ENCODE measurements around the gene UBAC2. TPM values are rescaled to one million over a fixed set of nuclear protein-coding genes. Genes with fewer than 3 reads are reported as not detected.

Gene UBAC2
- total RNA-seq, 1 donor from 2014 or later = 36.3 TPM

DNA sequence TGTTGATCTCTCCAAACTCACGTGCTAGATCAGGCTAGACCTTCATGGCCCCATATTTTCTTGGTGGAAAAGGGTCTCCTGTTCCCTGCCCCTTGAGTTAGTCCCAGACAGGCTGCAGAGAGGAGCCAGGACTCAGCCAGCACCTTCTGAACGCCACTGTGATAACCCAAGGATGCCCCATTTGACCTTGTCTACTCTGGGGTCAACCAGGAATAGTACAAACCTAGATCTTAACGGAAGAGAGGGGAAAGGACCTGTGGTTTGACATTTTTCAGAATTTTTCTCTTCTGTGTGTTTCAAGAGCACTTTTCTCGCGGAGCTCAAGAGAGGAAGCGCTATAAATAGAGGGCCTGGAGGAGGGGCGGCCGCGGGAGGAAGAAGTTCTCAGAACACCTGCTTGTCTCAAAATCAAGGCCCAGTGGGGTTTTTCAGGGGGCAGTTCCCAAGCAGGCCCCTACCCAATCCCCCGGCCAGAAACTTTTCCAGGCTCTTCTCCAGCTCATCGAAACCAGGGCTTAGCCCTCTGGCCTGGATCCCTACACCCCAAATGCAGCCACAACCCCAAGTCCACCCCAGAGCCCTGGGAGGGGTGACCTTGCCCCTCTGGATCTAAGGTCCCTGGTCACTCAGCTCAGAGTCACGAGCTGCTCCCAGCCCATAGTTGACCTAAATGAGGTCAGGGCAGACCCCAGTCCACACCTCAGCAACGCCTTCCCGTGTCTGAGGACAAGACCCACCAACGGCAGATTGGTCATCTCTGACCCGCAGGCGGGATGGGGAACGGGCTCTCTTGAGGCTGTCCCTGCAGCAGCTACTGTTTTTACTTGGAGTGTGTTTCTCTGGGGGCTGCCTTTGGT lies 225.1 kb downstream of the UBAC2 start:
- ATAC-seq (peak; percentile 34), DNase-seq (peak; percentile 58)
- intact Hi-C loops (cut with micrococcal nuclease) = no loop called here

DNA sequence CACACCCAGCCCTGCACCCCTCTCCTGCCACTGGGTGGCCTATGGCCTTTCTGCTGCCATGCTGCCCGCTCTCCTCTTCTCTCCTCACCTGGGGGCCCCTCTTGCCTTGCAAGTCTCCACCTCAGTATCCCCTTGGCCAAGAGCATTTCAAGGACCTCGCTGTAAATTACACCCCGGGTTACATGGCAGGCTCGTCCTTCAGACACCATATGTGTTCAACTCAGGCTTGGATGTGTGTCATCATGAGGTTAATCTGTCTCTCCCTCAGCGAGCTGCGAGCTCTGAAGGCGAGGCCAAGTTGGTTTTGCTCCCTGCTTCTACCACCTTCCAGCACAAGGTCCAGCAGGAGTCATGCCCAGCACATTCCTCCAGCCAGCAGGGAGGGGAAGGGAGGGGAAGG lies 225.8 kb downstream of the UBAC2 start:
- ATAC-seq (no peak), DNase-seq (no peak)
- intact Hi-C loops (cut with micrococcal nuclease) = no loop called here

DNA sequence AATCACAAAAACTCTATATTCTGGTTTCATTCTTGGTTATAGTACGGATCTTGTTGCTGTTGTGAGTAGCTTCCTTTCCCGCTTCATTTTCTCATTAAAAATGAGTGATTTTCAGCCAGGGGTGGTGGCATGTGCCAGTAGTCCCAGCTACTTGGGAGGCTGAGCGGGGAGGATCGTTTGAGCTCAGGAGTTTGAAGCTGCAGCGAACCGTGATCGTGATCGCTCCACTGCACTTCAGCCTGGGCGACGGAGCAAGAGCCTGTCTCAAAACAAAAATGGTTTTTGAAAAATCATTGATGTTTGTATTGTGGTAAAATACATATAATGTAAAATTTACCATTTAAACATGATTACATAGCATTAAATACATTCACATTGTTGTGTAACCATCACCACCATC lies 229.0 kb downstream of the UBAC2 start:
- ATAC-seq (no peak), DNase-seq (no peak)
- intact Hi-C loops (cut with micrococcal nuclease) = loop anchor here (10.0 kb wide), 1 partner anchor 155 kb away; no protein-coding TSS in a partner anchor

DNA sequence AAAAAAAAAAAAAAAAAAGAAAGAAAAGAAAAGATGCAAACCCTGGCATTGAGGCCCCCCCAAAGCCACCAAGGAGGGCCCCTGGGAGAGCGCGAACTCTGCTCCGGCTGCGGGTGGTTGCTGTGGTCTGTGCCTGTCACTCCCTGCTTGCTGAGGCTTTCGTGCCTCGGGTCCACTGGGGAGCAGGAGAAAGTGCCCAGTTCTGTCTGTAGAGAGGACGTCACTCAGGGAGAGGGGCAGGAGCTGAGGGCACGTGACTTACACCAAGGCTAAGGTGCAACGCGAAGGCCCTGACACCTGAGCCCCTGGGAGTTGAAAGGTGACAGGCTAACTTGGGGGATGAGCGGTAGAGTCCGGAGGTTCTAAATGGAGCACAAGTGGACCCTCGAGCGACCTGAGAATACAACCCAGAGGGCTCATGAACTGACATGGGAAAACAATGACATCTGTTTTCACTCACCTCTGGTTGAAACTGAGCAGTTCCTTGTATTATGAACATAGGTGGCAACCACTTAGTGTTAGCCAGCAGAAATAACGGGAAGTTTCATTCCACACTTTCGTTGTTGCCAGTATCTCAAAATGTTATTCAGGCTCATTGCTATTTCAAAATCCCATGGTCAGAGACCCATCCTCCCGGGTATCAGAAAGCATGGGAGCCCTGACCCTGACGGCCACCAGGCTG lies 231.4 kb downstream of the UBAC2 start:
- no peak for ATAC-seq
- DNase-seq = no peak
- intact Hi-C loops (cut with micrococcal nuclease) = loop anchor here (10.0 kb wide), 1 partner anchor 157 kb away; no protein-coding TSS in a partner anchor

DNA sequence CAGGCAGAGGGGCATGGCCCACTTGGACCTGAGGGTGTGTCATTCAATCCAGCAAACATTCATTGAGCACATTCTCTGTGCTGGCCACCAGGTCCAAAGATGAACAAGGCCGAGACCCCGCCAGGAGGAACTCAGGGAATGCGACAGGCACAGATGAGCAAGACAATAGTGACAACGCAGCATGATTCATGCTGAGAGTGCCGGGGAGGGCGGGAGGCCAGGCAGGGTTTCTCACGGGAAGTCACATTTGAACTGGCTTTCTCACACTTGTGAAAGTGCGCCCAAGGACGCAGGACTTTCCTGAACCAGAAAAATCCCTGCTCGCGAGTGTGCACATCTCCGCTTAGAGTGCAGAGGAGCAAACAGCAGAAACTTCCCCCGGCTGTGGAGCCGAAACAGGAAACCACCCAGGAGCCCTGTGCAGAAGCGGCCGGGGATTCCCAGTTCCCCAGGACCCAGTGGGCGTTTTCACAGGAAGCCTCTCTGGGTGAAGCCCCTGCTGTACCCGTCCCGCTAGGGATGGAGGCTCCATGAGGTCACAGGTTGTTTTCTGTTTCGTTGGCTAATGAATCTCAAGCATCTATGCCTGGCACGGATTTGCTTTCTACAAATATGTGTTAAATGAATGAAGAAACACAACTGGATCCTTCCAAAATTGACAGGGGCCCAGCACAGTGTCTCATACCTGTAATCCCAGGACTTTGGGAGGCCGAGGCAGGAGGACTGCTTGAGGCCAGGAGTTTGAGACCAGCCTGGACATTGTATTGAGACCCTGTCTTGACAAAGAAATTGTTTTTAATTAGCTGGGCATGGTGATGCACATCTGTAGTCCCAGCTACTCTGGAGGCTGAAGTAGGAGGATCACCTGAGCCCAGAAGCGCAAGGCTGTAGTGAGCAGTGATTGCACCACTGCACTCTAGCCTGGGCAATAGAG lies 232.2 kb downstream of the UBAC2 start:
- ATAC-seq (peak; percentile 72), DNase-seq (peak; percentile 76)
- intact Hi-C loops (cut with micrococcal nuclease) = loop anchor here (10.0 kb wide), 1 partner anchor 158 kb away; no protein-coding TSS in a partner anchor

DNA sequence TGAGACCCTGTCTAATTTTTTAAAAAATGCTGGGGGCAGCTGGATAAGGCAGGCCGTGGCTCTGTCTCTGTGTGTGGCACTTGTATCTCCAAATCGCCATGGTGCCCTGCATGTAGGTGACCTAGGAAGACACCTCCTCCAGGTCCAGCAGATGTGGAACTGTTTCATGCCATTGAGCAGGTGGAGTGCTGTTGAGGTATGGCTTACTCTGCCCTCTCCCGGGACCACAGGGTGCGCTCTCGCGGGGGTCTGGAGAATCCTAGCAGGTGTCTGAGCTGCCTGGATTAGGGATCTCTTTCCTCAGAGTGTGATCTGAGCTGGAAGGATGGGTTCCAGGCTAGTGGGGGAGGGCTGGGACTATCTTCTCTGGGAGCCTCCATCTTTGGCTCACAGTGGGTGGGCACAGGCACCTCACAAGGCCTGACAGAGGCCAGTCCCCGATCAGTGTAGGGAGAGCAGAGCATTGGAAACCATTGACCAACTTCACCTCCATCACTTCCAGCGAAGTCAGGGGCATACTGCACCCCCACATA lies 233.0 kb downstream of the UBAC2 start:
- no peak for ATAC-seq
- intact Hi-C loops (cut with micrococcal nuclease) = loop anchor here (10.0 kb wide), 1 partner anchor 159 kb away; no protein-coding TSS in a partner anchor

DNA sequence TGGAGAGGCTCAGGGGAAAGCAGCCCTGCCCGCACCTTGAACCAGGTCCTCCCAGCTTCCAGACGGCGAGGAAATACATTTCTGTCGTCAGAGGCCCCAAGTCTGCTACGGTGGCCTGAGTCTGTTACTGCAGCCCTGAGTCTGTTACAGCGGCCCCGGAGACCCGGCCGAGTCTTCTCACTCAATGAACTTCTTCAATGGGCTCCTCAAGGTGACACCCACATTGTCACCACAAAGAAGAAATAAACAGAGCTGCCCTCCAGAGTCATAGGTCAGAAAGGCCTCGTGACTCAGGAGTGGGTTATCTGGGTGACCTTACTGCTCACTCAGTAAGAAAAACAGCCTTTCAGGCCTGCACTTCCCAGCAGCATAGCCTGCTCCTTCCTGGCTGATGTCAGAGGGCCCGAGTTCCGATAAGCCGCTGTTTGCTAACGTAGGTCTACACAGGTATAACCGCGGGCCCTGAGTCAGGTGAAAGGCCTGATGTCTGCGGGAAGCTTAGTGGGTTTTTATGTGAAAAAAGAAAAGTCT lies 233.7 kb downstream of the UBAC2 start:
- intact Hi-C loops (cut with micrococcal nuclease) = loop anchor here (10.0 kb wide), 1 partner anchor 160 kb away; no protein-coding TSS in a partner anchor
- no peak for ATAC-seq
- no peak for DNase-seq

More for the DNA sequence above, 233.0 kb downstream of the UBAC2 start:
- DNase-seq = no peak

DNA sequence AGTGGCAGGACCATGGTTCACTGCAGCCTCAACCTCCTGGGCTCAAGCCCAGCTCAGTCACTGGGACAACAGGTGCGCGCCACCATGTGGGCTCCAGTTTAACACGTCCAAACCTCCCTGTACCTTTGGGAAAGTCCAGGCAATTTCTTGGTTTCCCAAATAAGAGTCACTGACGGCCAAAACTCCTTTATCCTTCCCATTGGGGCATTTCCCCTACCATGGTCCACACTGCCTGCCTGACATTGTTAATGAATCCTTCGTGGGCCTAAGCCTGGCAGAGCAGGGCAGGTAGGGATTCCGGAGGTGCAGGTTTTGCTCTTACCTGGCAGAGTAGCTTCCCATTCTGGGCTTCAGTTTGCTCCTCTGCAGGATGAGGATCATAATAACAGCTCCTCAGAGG lies 234.5 kb downstream of the UBAC2 start:
- ATAC-seq (no peak), DNase-seq (no peak)
- intact Hi-C loops (cut with micrococcal nuclease) = loop anchor here (5.0 to 10.0 kb wide), 2 partner anchors 160 to 258 kb away; no protein-coding TSS in a partner anchor

DNA sequence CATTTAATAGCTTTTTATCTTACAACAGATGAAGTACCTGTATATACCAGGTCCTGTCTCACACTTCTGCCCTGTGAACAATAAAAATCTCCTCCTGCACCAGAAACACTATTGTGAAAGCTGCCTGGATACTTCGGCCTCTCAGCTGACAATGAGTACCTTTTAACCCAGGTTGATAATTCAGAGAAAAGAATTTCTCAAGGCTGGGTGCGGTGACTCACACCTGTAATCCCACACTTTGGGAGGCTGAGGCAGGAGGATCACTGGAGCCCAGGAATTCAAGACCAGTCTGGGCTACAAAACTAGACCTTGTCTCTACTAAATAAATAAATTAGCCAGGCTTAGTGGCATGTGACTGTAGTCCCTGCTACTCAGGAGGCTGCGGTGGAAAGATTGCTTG lies 235.3 kb downstream of the UBAC2 start:
- DNase-seq = no peak
- intact Hi-C loops (cut with micrococcal nuclease) = loop anchor here (5.0 to 10.0 kb wide), 2 partner anchors 161 to 259 kb away; no protein-coding TSS in a partner anchor
- ATAC-seq = no peak

Small RNAs within 50 kb of the gene (microRNA-seq; reads per million reads assigned to microRNA genes)
- not detected for gene MIR623 (ENCODE audit: borderline number of aligned reads)

Other genes with a start within 250 kb of the UBAC2 start
- gene DOCK9, start 222.8 kb upstream of the UBAC2 start, total RNA-seq = 39.6 TPM
- gene GPR18, start 57.5 kb downstream of the UBAC2 start, total RNA-seq = not detected
- gene GPR183, start 106.5 kb downstream of the UBAC2 start, total RNA-seq = 2.6 TPM

All from left ventricle myocardium superior (tissue), 1 donor.